ENCODE measurements around the gene AREL1. TPM values are rescaled to one million over a fixed set of nuclear protein-coding genes. Genes with fewer than 3 reads are reported as not detected.

The AREL1 gene
- polyA plus RNA-seq, 4 donors: 8.4 to 20.4 (median 16.4) TPM

- Histone ChIP-seq H3K9me3 (ENCODE audit: control insufficient read depth in 2 of 2, insufficient read depth in 1 of 2, low read depth in 1 of 2, low read length in 1 of 2) (peaks cover 0 to 9% of the 10 kb centered on the region in 2 donors), H3K4me1 (ENCODE audit: control insufficient read depth in 3 of 3, insufficient read depth in 2 of 3, low read depth in 1 of 3, low read length in 2 of 3) (no peaks in the 10 kb centered on the region), H3K36me3 (ENCODE audit: control insufficient read depth in 3 of 3, insufficient read depth in 2 of 3, low read depth in 1 of 3, low read length in 3 of 3) (peaks cover 0 to 9% (median 1%) of the 10 kb centered on the region in 3 donors), H3K27me3 (ENCODE audit: control insufficient read depth in 3 of 3, insufficient read depth in 3 of 3, low read length in 3 of 3) (no peaks in the 10 kb centered on the region), H3K4me3 (ENCODE audit: low read depth in 1 of 3, low read length in 3 of 3) (no peak overlapping the region), H3K27ac (ENCODE audit: low read depth in 1 of 3, low read length in 2 of 3) (no peak overlapping the region)
- FAIRE-seq (no peak), DNase-seq (no peak)
- 41 to 69% (median 66%) methylated on average over 5 of the region's 5 CpGs for WGBS, 3 donors
These were observed 7.0 kb downstream of the AREL1 start for GRCh38 chr14:74705613-74706500.

- Histone ChIP-seq H3K36me3 (ENCODE audit: control insufficient read depth in 3 of 3, insufficient read depth in 2 of 3, low read depth in 1 of 3, low read length in 3 of 3) (peaks cover 1 to 9% (median 2%) of the 10 kb centered on the region in 3 donors), H3K4me3 (ENCODE audit: low read depth in 1 of 3, low read length in 3 of 3) (no peak overlapping the region), H3K27ac (ENCODE audit: low read depth in 1 of 3, low read length in 2 of 3) (no peak overlapping the region), H3K9me3 (ENCODE audit: control insufficient read depth in 2 of 2, insufficient read depth in 1 of 2, low read depth in 1 of 2, low read length in 1 of 2) (peaks cover 0 to 9% of the 10 kb centered on the region in 2 donors), H3K27me3 (ENCODE audit: control insufficient read depth in 3 of 3, insufficient read depth in 3 of 3, low read length in 3 of 3) (no peaks in the 10 kb centered on the region), H3K4me1 (ENCODE audit: control insufficient read depth in 3 of 3, insufficient read depth in 2 of 3, low read depth in 1 of 3, low read length in 2 of 3) (no peaks in the 10 kb centered on the region)
- 55 to 68% (median 62%) methylated on average over 2 of the region's 2 CpGs for WGBS, 3 donors
- FAIRE-seq (no peak), DNase-seq (no peak)
These were observed 8.2 kb downstream of the AREL1 start for GRCh38 chr14:74704656-74705055.

- H3K36me3 ChIP-seq (ENCODE audit: control insufficient read depth in 3 of 3, insufficient read depth in 2 of 3, low read depth in 1 of 3, low read length in 3 of 3): peaks cover 0 to 9% (median 2%) of the 10 kb centered on the region in 3 donors
- H3K4me1 ChIP-seq (ENCODE audit: control insufficient read depth in 3 of 3, insufficient read depth in 2 of 3, low read depth in 1 of 3, low read length in 2 of 3): no peaks in the 10 kb centered on the region
- H3K27ac ChIP-seq (ENCODE audit: low read depth in 1 of 3, low read length in 2 of 3): no peak overlapping the region
- no peaks in the 10 kb centered on the region for H3K27me3 ChIP-seq (ENCODE audit: control insufficient read depth in 3 of 3, insufficient read depth in 3 of 3, low read length in 3 of 3)
- FAIRE-seq: no peak
- H3K9me3 ChIP-seq (ENCODE audit: control insufficient read depth in 2 of 2, insufficient read depth in 1 of 2, low read depth in 1 of 2, low read length in 1 of 2): peaks cover 0 to 9% of the 10 kb centered on the region in 2 donors
- H3K4me3 ChIP-seq (ENCODE audit: low read depth in 1 of 3, low read length in 3 of 3): no peak overlapping the region
- WGBS, 3 donors: 91 to 98% (median 93%) methylated on average over 3 of the region's 3 CpGs
- DNase-seq: no peak
These were observed 9.8 kb downstream of the AREL1 start for GRCh38 chr14:74703043-74703442.

- Histone ChIP-seq H3K4me1 (ENCODE audit: control insufficient read depth in 3 of 3, insufficient read depth in 2 of 3, low read depth in 1 of 3, low read length in 2 of 3) (no peaks in the 10 kb centered on the region), H3K4me3 (ENCODE audit: low read depth in 1 of 3, low read length in 3 of 3) (no peak overlapping the region), H3K36me3 (ENCODE audit: control insufficient read depth in 3 of 3, insufficient read depth in 2 of 3, low read depth in 1 of 3, low read length in 3 of 3) (peaks cover 0 to 9% (median 4%) of the 10 kb centered on the region in 3 donors), H3K27me3 (ENCODE audit: control insufficient read depth in 3 of 3, insufficient read depth in 3 of 3, low read length in 3 of 3) (no peaks in the 10 kb centered on the region), H3K27ac (ENCODE audit: low read depth in 1 of 3, low read length in 2 of 3) (no peak overlapping the region), H3K9me3 (ENCODE audit: control insufficient read depth in 2 of 2, insufficient read depth in 1 of 2, low read depth in 1 of 2, low read length in 1 of 2) (peaks cover 0 to 9% of the 10 kb centered on the region in 2 donors)
- no peak for FAIRE-seq
- no peak for DNase-seq
- WGBS, 3 donors: 98 to 100% (median 98%) methylated on average over 2 of the region's 2 CpGs
These were observed 10.6 kb downstream of the AREL1 start for GRCh38 chr14:74702293-74702692.

GRCh38 chr14:74698465-74698864 is 14.4 kb downstream of the AREL1 start:
- FAIRE-seq: no peak
- Histone ChIP-seq H3K9me3 (ENCODE audit: control insufficient read depth in 2 of 2, insufficient read depth in 1 of 2, low read depth in 1 of 2, low read length in 1 of 2) (peaks cover 0 to 9% of the 10 kb centered on the region in 2 donors), H3K27me3 (ENCODE audit: control insufficient read depth in 3 of 3, insufficient read depth in 3 of 3, low read length in 3 of 3) (no peaks in the 10 kb centered on the region), H3K36me3 (ENCODE audit: control insufficient read depth in 3 of 3, insufficient read depth in 2 of 3, low read depth in 1 of 3, low read length in 3 of 3) (peaks cover 0 to 5% (median 4%) of the 10 kb centered on the region in 3 donors), H3K4me3 (ENCODE audit: low read depth in 1 of 3, low read length in 3 of 3) (no peak overlapping the region), H3K4me1 (ENCODE audit: control insufficient read depth in 3 of 3, insufficient read depth in 2 of 3, low read depth in 1 of 3, low read length in 2 of 3) (no peaks in the 10 kb centered on the region), H3K27ac (ENCODE audit: low read depth in 1 of 3, low read length in 2 of 3) (no peak overlapping the region)
- 94 to 95% (median 95%) methylated on average over 4 of the region's 4 CpGs for WGBS, 3 donors
- DNase-seq: no peak

GRCh38 chr14:74697976-74698375 is 14.9 kb downstream of the AREL1 start:
- WGBS, 3 donors: 90 to 99% (median 98%) methylated on average over 2 of the region's 2 CpGs
- Histone ChIP-seq H3K9me3 (ENCODE audit: control insufficient read depth in 2 of 2, insufficient read depth in 1 of 2, low read depth in 1 of 2, low read length in 1 of 2) (peaks cover 0 to 9% of the 10 kb centered on the region in 2 donors), H3K4me3 (ENCODE audit: low read depth in 1 of 3, low read length in 3 of 3) (no peak overlapping the region), H3K27ac (ENCODE audit: low read depth in 1 of 3, low read length in 2 of 3) (no peak overlapping the region), H3K36me3 (ENCODE audit: control insufficient read depth in 3 of 3, insufficient read depth in 2 of 3, low read depth in 1 of 3, low read length in 3 of 3) (peaks cover 0 to 5% (median 4%) of the 10 kb centered on the region in 3 donors), H3K27me3 (ENCODE audit: control insufficient read depth in 3 of 3, insufficient read depth in 3 of 3, low read length in 3 of 3) (no peaks in the 10 kb centered on the region), H3K4me1 (ENCODE audit: control insufficient read depth in 3 of 3, insufficient read depth in 2 of 3, low read depth in 1 of 3, low read length in 2 of 3) (no peaks in the 10 kb centered on the region)
- DNase-seq (no peak), FAIRE-seq (no peak)

GRCh38 chr14:74697543-74697942 is 15.3 kb downstream of the AREL1 start:
- WGBS, 3 donors: 82 to 83% (median 83%) methylated on average over 2 of the region's 2 CpGs

GRCh38 chr14:74697011-74697410 is 15.9 kb downstream of the AREL1 start:
- Histone ChIP-seq H3K9me3 (ENCODE audit: control insufficient read depth in 2 of 2, insufficient read depth in 1 of 2, low read depth in 1 of 2, low read length in 1 of 2) (peaks cover 0 to 4% of the 10 kb centered on the region in 2 donors), H3K36me3 (ENCODE audit: control insufficient read depth in 3 of 3, insufficient read depth in 2 of 3, low read depth in 1 of 3, low read length in 3 of 3) (peaks cover 0 to 4% (median 1%) of the 10 kb centered on the region in 3 donors), H3K4me3 (ENCODE audit: low read depth in 1 of 3, low read length in 3 of 3) (no peak overlapping the region), H3K27me3 (ENCODE audit: control insufficient read depth in 3 of 3, insufficient read depth in 3 of 3, low read length in 3 of 3) (no peaks in the 10 kb centered on the region), H3K27ac (ENCODE audit: low read depth in 1 of 3, low read length in 2 of 3) (no peak overlapping the region), H3K4me1 (ENCODE audit: control insufficient read depth in 3 of 3, insufficient read depth in 2 of 3, low read depth in 1 of 3, low read length in 2 of 3) (no peaks in the 10 kb centered on the region)
- DNase-seq: no peak
- 76 to 87% (median 82%) methylated on average over 1 of the region's 1 CpG for WGBS, 3 donors
- FAIRE-seq: no peak

More at GRCh38 chr14:74697543-74697942, 15.3 kb downstream of the AREL1 start:
- peaks cover 0 to 5% (median 4%) of the 10 kb centered on the region in 3 donors for H3K36me3 ChIP-seq (ENCODE audit: control insufficient read depth in 3 of 3, insufficient read depth in 2 of 3, low read depth in 1 of 3, low read length in 3 of 3)
- H3K4me1 ChIP-seq (ENCODE audit: control insufficient read depth in 3 of 3, insufficient read depth in 2 of 3, low read depth in 1 of 3, low read length in 2 of 3): no peaks in the 10 kb centered on the region
- H3K27ac ChIP-seq (ENCODE audit: low read depth in 1 of 3, low read length in 2 of 3): no peak overlapping the region
- peaks cover 0 to 9% of the 10 kb centered on the region in 2 donors for H3K9me3 ChIP-seq (ENCODE audit: control insufficient read depth in 2 of 2, insufficient read depth in 1 of 2, low read depth in 1 of 2, low read length in 1 of 2)
- H3K4me3 ChIP-seq (ENCODE audit: low read depth in 1 of 3, low read length in 3 of 3): no peak overlapping the region
- FAIRE-seq (no peak), DNase-seq (no peak)
- H3K27me3 ChIP-seq (ENCODE audit: control insufficient read depth in 3 of 3, insufficient read depth in 3 of 3, low read length in 3 of 3): no peaks in the 10 kb centered on the region
